ENCODE data around the gene SPNS3.

SPNS3 gene

DNA sequence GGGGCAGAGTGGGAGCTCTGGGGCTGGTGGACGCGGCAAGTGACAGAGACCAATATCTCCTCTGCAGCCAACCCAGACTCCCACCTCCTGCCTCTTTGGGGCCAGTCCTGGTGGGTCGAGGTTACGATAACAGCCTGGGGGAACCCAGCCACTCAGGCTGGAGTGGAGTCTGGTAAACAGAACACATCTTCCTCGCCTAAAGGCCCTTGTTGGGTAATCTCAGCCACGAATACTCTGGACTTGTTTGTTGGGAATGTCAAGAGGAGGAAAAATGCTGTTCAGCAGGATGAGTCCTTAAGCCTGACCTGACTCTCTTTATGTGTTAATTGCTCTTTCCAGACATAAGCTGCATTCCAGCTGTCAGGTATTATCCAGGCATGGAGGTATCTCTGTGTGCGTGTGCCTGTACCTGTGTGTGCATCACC lies 56.9 kb downstream of the SPNS3 start:
- Histone ChIP-seq H3K27me3 (replicated peaks; ENCODE audit: insufficient read depth, low read length) (peaks cover 8% of the 10 kb centered on the region), H3K79me2 (ENCODE audit: low read length) (no peaks in the 10 kb centered on the region), H2AFZ (ENCODE audit: low read length) (no peak overlapping the region), H3K36me3 (replicated peaks; ENCODE audit: insufficient read depth, low read length) (no peaks in the 10 kb centered on the region), H4K20me1 (ENCODE audit: insufficient read depth, low read length) (no peaks in the 10 kb centered on the region), H3F3A (ENCODE audit: insufficient read depth, low read length) (no peaks in the 10 kb centered on the region), H3K9ac (ENCODE audit: low read length) (no peak overlapping the region), H3K9me3 (replicated peaks; ENCODE audit: insufficient read depth, low read length) (no peaks in the 10 kb centered on the region), H3K4me1 (ENCODE audit: low read length) (no peaks in the 10 kb centered on the region), H3K4me2 (ENCODE audit: low read depth, low read length) (no peak overlapping the region), H3K9me2 (replicated peaks; ENCODE audit: insufficient read depth, low read length) (no peaks in the 10 kb centered on the region), H3K4me3 (ENCODE audit: low read length) (no peak overlapping the region), H3K27ac (ENCODE audit: low read length) (no peak overlapping the region)
- no peak for DNase-seq
- TF ChIP-seq, protein P1, sequence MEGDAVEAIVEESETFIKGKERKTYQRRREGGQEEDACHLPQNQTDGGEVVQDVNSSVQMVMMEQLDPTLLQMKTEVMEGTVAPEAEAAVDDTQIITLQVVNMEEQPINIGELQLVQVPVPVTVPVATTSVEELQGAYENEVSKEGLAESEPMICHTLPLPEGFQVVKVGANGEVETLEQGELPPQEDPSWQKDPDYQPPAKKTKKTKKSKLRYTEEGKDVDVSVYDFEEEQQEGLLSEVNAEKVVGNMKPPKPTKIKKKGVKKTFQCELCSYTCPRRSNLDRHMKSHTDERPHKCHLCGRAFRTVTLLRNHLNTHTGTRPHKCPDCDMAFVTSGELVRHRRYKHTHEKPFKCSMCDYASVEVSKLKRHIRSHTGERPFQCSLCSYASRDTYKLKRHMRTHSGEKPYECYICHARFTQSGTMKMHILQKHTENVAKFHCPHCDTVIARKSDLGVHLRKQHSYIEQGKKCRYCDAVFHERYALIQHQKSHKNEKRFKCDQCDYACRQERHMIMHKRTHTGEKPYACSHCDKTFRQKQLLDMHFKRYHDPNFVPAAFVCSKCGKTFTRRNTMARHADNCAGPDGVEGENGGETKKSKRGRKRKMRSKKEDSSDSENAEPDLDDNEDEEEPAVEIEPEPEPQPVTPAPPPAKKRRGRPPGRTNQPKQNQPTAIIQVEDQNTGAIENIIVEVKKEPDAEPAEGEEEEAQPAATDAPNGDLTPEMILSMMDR (IDR thresholded peaks at IDR 0.05; ENCODE audit: low read length): no peak
- TF ChIP-seq EZH2phosphoT487 (IDR thresholded peaks at IDR 0.05; ENCODE audit: low read length) (no peak), EZH2 (optimal IDR thresholded peaks at IDR 0.05; ENCODE audit: low read depth, low read length) (no peak)

DNA sequence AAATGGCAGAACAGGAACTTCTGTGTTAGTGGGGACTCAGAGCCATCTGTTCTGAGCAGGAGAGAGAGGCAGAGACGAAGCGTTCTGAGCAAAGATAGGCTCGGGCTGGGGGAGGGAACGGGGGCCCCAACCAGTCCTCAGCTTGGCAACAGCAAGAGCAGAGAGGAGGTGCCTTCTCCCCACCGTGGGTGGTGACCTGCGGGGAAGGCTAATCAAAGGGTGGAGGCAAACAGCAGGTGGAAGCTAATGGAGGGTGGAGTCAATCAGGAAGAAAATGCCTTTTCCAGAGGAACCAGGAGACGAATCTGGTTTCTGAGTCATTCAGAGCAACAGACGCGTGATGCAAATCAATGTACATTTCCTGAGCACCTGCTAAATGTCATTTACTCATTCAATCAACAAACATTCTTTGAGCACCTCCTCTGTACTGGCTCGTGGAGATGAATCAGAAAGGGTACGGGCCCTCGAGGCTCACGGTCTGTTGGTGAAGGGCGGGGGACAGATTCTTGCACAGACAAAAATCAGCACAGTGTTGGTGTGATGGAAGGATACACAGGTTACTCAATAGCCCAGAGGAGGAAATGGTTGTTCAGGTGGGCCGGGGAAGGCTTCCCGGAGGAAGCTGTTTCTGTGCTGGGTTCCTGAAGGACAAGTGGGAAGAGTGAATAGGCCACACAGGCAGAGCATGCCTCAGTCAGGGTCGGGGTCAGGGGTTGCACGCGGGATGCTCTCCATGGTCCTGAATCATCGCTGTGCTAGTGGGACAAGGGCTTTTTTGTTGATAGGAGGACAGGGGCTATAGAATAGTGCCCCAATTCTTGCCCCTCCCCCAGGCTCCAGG lies 59.2 kb downstream of the SPNS3 start:
- Histone ChIP-seq H2AFZ (ENCODE audit: low read length) (no peak overlapping the region), H3K9ac (ENCODE audit: low read length) (no peak overlapping the region), H3K27me3 (replicated peaks; ENCODE audit: insufficient read depth, low read length) (no peaks in the 10 kb centered on the region; the same call in 1 of the 2 replicates), H3K9me2 (replicated peaks; ENCODE audit: insufficient read depth, low read length) (no peaks in the 10 kb centered on the region), H3K4me1 (ENCODE audit: low read length) (peaks cover 16% of the 10 kb centered on the region), H3K36me3 (replicated peaks; ENCODE audit: insufficient read depth, low read length) (no peaks in the 10 kb centered on the region), H4K20me1 (ENCODE audit: insufficient read depth, low read length) (no peaks in the 10 kb centered on the region), H3K79me2 (ENCODE audit: low read length) (no peaks in the 10 kb centered on the region), H3K4me3 (ENCODE audit: low read length) (no peak overlapping the region), H3K27ac (ENCODE audit: low read length) (no peak overlapping the region), H3K4me2 (ENCODE audit: low read depth, low read length) (no peak overlapping the region), H3K9me3 (replicated peaks; ENCODE audit: insufficient read depth, low read length) (no peaks in the 10 kb centered on the region), H3F3A (ENCODE audit: insufficient read depth, low read length) (peaks cover 16% of the 10 kb centered on the region)
- peak; percentile 48 for DNase-seq
- TF ChIP-seq, protein P1 (IDR thresholded peaks at IDR 0.05; ENCODE audit: low read length): no peak
- TF ChIP-seq EZH2phosphoT487 (IDR thresholded peaks at IDR 0.05; ENCODE audit: low read length) (no peak), EZH2 (optimal IDR thresholded peaks at IDR 0.05; ENCODE audit: low read depth, low read length) (no peak)

DNA sequence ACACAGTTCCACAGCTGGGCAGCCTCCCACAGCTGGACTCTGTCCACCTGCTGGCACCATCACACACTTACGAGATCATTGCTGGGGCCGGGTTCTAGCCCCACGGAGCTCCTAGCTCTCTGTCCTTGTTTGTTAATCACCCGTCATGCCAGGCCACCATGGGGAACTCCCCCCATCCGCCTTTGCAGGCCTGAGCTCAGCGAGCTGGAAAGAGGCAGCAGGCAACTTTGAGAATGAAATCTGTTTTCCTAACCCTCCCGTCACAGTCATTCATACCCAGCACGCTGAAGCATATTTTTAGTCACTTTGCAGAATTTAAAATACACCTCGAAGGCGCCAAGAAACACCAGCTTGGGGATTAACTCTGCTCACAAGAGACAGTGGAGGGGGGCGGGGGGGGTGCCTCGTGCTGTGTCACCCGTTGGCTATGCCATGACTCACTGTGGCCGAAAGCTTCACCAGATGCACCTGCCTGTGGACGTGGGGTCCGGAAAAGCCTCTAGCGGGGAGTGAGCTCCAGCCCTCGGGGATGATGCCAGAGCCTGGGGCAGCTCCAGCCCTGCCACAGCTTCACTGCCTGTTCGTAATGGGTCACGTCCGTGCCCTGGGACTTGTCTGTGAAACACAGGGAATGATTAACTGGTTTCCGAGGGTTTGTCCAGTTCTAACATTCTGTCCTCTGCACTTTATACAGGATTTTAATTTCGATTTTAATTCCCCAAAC lies 63.5 kb downstream of the SPNS3 start:
- no peak for TF ChIP-seq EZH2 (optimal IDR thresholded peaks at IDR 0.05; ENCODE audit: low read depth, low read length)
- no peak for TF ChIP-seq EZH2phosphoT487 (IDR thresholded peaks at IDR 0.05; ENCODE audit: low read length)
- TF ChIP-seq, protein P1 (IDR thresholded peaks at IDR 0.05; ENCODE audit: low read length): no peak
- Histone ChIP-seq H3K4me2 (ENCODE audit: low read depth, low read length) (peak overlapping the region; percentile 93), H3K4me3 (ENCODE audit: low read length) (peak overlapping the region; percentile 43)

More for the DNA sequence above, 63.5 kb downstream of the SPNS3 start:
- H3K36me3 ChIP-seq (replicated peaks; ENCODE audit: insufficient read depth, low read length): no peaks in the 10 kb centered on the region
- H3K4me1 ChIP-seq (ENCODE audit: low read length): peaks cover 25% of the 10 kb centered on the region
- DNase-seq: peak; percentile 70
- H3K27me3 ChIP-seq (replicated peaks; ENCODE audit: insufficient read depth, low read length): peaks cover 21% of the 10 kb centered on the region
- H3F3A ChIP-seq (ENCODE audit: insufficient read depth, low read length): peaks cover 22% of the 10 kb centered on the region
- H3K9me2 ChIP-seq (replicated peaks; ENCODE audit: insufficient read depth, low read length): no peaks in the 10 kb centered on the region
- no peaks in the 10 kb centered on the region for H4K20me1 ChIP-seq (ENCODE audit: insufficient read depth, low read length)
- peak overlapping the region; percentile 81 for H3K27ac ChIP-seq (ENCODE audit: low read length)
- H3K9me3 ChIP-seq (replicated peaks; ENCODE audit: insufficient read depth, low read length): no peaks in the 10 kb centered on the region
- H2AFZ ChIP-seq (ENCODE audit: low read length): 0 out of 2 replicates have a peak overlapping the region, but pooled peaks have one; percentile 25
- peak overlapping the region; percentile 41 for H3K9ac ChIP-seq (ENCODE audit: low read length)
- H3K79me2 ChIP-seq (ENCODE audit: low read length): peaks cover 13% of the 10 kb centered on the region

Data from MM.1S (cell line).